AG04449 (cell line): ENCODE results near the gene SLC26A9.
"Not testable (repeated sequence)": the region's sequence is repeated elsewhere in the genome, so short reads cannot be mapped to it uniquely, and the experiment has no call there.

ENCODE experiments used
- CTCF ChIA-PET: fragments of 350-600 bp; formaldehyde crosslinking; extraction: SDS; loops from one replicate; lab custom pipeline; 2021; ENCODE audit warnings: antibody characterized with exemption; lab: Yijun Ruan, JAX
- POLR2A ChIA-PET: fragments of 400-600, 350-600 bp; formaldehyde crosslinking; extraction: SDS; loops from one replicate; lab custom pipeline; 2020; ENCODE audit warnings: antibody characterized with exemption, inconsistent platforms; lab: Yijun Ruan, JAX
- DNase-seq: peaks from one replicate; pipeline ENCODE4 v3.0.0-alpha.2; 2010; ENCODE audit warnings: low read depth, low spot score
- H3K4me3 ChIP-seq: 2 replicates; pipeline ENCODE4 v1.5.1; 2011; ENCODE audit warnings: low read depth, mild to moderate bottlenecking, control low read depth, low read length
- TF ChIP-seq, protein P1 (sequence below): IDR thresholded peaks from one replicate; pipeline ENCODE4 v1.5.1; 2011; ENCODE audit warnings: mild to moderate bottlenecking, moderate library complexity, low read length, control low read depth, inconsistent platforms; ENCODE audit not compliant: insufficient read depth; ENCODE audit errors: missing control alignments

The SLC26A9 gene

DNA sequence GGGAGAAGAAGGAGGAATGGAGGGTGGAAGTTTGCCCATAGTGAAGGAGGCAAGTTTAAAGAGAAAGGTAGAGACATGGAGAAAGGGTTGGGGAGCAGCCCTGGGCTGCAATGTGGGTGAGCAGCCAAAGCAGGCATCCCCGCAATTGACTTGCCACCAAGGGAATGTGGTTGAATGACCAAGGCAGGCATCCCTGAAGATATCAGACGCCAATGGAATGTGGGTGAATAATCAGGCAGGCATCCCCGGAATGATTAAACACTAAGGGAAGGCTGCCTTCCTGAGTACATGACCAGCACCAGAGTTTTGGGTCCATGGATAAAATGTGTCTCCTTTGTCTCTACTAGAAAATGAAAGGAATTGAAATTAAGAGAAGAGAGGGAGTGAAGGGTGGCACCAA is 53.5 kb downstream of the SLC26A9 start:
- POLR2A ChIA-PET, H3K4me3 ChIP-seq: not testable (repeated sequence)
- peak; percentile 40 for DNase-seq
- CTCF ChIA-PET, result interaction anchor here (1.3 to 2.8 kb wide), 2 partner anchors 18 kb away, joined by 3 to 14 read pairs; no protein-coding TSS in a partner anchor

- POLR2A ChIA-PET, DNase-seq, H3K4me3 ChIP-seq: not testable (repeated sequence)
- CTCF ChIA-PET, result interaction anchor here (1.3 kb wide), 1 partner anchor 19 kb away, joined by 3 read pairs; no protein-coding TSS in a partner anchor
These were observed 54.2 kb downstream of the SLC26A9 start for GRCh38 chr1:205889006-205889405.

DNA sequence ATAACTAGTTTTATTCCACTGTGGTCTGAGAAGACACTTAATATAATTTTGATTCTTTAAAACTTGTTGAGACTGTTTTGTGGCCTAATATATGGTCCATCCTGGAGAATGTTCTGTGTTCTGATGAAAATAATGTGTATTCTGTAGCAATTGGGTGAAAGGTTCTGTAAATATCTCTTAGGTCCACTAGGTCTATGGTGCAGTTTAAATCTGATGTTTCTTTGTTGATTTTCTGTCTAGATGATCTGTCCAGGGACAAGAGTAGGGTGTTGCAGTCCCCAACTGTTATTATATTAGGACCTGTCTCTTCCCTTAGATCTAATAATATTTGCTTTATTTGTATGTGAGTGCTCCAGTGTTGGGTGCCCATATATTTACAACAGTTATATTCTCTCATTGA is 59.5 kb downstream of the SLC26A9 start:
- no peak for DNase-seq
- TF ChIP-seq, protein P1, sequence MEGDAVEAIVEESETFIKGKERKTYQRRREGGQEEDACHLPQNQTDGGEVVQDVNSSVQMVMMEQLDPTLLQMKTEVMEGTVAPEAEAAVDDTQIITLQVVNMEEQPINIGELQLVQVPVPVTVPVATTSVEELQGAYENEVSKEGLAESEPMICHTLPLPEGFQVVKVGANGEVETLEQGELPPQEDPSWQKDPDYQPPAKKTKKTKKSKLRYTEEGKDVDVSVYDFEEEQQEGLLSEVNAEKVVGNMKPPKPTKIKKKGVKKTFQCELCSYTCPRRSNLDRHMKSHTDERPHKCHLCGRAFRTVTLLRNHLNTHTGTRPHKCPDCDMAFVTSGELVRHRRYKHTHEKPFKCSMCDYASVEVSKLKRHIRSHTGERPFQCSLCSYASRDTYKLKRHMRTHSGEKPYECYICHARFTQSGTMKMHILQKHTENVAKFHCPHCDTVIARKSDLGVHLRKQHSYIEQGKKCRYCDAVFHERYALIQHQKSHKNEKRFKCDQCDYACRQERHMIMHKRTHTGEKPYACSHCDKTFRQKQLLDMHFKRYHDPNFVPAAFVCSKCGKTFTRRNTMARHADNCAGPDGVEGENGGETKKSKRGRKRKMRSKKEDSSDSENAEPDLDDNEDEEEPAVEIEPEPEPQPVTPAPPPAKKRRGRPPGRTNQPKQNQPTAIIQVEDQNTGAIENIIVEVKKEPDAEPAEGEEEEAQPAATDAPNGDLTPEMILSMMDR, result no peak
- CTCF ChIA-PET, result no interaction called here
- POLR2A ChIA-PET, result no interaction called here
- no peak overlapping the region for H3K4me3 ChIP-seq

DNA sequence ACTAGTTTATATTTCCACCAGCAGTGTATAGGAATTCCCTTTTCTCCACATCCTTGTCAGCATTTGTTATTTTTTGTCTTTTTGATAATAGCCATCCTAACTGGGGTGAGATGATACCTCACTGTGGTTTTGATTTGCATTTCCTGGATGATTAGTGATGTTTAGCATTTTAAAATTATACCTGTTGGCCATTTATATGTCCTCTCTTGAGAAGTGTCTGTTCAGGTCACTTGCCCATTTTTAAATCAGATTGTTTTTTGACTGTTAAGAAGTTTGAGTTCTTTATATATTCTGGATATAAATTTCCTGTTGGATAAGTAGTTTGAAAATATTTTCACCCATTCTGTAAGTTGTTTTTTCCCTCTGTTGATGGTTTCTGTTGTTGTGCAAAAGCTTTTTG is 62.3 kb downstream of the SLC26A9 start:
- TF ChIP-seq, protein P1, result no peak

GRCh38 chr1:205879974-205880373 is 63.3 kb downstream of the SLC26A9 start:
- H3K4me3 ChIP-seq, result no peak overlapping the region
- POLR2A ChIA-PET, result no interaction called here
- TF ChIP-seq, protein P1, result no peak
- CTCF ChIA-PET, result no interaction called here
- DNase-seq, result no peak

More for the DNA sequence above, 62.3 kb downstream of the SLC26A9 start:
- ChIA-PET POLR2A (no interaction called here), CTCF (no interaction called here)
- DNase-seq, result no peak
- no peak overlapping the region for H3K4me3 ChIP-seq

GRCh38 chr1:205878026-205878425 is 65.2 kb downstream of the SLC26A9 start:
- TF ChIP-seq, protein P1, result no peak
- POLR2A ChIA-PET, result no interaction called here
- CTCF ChIA-PET, result no interaction called here
- no peak overlapping the region for H3K4me3 ChIP-seq
- no peak for DNase-seq

DNA sequence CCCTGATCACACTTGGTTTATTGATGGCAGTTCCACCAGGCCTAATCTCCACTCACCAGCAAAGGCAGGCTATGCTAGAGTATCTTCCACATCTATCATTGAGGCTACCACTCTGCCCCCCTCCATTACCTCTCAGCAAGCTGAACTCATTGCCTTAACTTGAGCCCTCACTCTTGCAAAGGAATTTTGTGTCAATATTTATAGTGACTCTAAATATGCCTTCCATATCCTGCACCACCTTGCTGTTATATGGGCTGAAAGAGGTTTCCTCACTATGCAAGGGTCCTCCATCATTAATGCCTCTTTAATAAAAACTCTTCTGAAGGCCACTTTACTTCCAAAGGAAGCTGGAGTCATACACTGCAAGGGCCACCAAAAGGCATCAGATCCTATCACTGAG is 70.1 kb downstream of the SLC26A9 start:
- DNase-seq, CTCF ChIA-PET, H3K4me3 ChIP-seq, POLR2A ChIA-PET: not testable (repeated sequence)

GRCh38 chr1:205870236-205870635 is 73.0 kb downstream of the SLC26A9 start:
- no peak for DNase-seq
- CTCF ChIA-PET, result no interaction called here
- POLR2A ChIA-PET, result no interaction called here
- TF ChIP-seq, protein P1, result no peak
- no peak overlapping the region for H3K4me3 ChIP-seq
